WERI-Rb-1 (cell line): ENCODE data around the gene ATP11A.

Source experiments
- DNase-seq: peaks from one replicate; pipeline ENCODE4 v3.0.0-alpha.2; 2020
- H3K27ac ChIP-seq: fragments of 250-450 bp; sonication (Bioruptor Pico); 2 replicates; pipeline ENCODE4 v1.5.1; 2020; ENCODE audit warnings: mild to moderate bottlenecking, moderate library complexity
- H3K27me3 ChIP-seq: fragments of 250-450 bp; sonication (Bioruptor Pico); 2 replicates; pipeline ENCODE4 v1.5.1; 2021; ENCODE audit warnings: mild to moderate bottlenecking, low read depth, moderate library complexity; ENCODE audit not compliant: insufficient read depth, severe bottlenecking
- H3K36me3 ChIP-seq: fragments of 250-450 bp; sonication (Bioruptor Pico); 2 replicates; pipeline ENCODE4 v1.5.1; 2020; ENCODE audit warnings: mild to moderate bottlenecking, moderate library complexity
- H3K4me3 ChIP-seq: 2 replicates; pipeline ENCODE4 v1.5.1; 2011; ENCODE audit warnings: low read depth, mild to moderate bottlenecking, control low read depth, low read length
- H3K9me3 ChIP-seq: fragments of 250-450 bp; sonication (Bioruptor Pico); 2 replicates; pipeline ENCODE4 v1.5.1; 2021; ENCODE audit warnings: mild to moderate bottlenecking, moderate library complexity; ENCODE audit not compliant: severe bottlenecking
- TF ChIP-seq, protein P1 (sequence below): IDR thresholded peaks from 2 replicates; pipeline ENCODE4 v1.5.1; 2011; ENCODE audit warnings: low read depth, mild to moderate bottlenecking, control low read depth, inconsistent platforms, low read length

The ATP11A gene

DNA sequence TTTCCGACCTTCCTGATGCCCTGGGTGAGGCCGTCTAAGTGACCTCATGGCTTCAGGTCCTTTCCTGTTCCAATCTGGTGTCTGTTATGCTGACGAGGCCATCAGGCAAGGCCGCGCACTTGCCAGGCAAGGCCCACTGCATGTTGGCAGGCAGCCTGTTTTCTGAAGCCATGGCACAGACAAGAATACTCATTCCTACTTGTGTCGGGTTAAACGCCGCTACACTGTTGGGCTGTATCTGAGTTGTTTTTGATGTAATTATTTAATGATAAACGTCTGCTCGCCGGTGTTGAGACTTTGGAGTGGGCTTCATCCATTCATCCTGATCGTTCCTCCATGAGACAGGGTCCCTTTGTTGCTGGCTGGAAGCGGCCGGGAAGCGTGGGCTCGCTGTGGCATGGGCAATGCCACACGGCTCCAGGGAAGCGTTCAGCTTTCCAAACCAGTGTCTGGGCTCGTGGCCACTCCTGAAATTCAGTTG lies 92.1 kb downstream of the ATP11A start:
- TF ChIP-seq, protein P1, sequence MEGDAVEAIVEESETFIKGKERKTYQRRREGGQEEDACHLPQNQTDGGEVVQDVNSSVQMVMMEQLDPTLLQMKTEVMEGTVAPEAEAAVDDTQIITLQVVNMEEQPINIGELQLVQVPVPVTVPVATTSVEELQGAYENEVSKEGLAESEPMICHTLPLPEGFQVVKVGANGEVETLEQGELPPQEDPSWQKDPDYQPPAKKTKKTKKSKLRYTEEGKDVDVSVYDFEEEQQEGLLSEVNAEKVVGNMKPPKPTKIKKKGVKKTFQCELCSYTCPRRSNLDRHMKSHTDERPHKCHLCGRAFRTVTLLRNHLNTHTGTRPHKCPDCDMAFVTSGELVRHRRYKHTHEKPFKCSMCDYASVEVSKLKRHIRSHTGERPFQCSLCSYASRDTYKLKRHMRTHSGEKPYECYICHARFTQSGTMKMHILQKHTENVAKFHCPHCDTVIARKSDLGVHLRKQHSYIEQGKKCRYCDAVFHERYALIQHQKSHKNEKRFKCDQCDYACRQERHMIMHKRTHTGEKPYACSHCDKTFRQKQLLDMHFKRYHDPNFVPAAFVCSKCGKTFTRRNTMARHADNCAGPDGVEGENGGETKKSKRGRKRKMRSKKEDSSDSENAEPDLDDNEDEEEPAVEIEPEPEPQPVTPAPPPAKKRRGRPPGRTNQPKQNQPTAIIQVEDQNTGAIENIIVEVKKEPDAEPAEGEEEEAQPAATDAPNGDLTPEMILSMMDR, result no peak
- Histone ChIP-seq H3K9me3 (no peaks in the 10 kb centered on the region), H3K4me3 (no peak overlapping the region), H3K36me3 (no peaks in the 10 kb centered on the region), H3K27ac (no peak overlapping the region), H3K27me3 (no peaks in the 10 kb centered on the region)
- DNase-seq, result no peak

DNA sequence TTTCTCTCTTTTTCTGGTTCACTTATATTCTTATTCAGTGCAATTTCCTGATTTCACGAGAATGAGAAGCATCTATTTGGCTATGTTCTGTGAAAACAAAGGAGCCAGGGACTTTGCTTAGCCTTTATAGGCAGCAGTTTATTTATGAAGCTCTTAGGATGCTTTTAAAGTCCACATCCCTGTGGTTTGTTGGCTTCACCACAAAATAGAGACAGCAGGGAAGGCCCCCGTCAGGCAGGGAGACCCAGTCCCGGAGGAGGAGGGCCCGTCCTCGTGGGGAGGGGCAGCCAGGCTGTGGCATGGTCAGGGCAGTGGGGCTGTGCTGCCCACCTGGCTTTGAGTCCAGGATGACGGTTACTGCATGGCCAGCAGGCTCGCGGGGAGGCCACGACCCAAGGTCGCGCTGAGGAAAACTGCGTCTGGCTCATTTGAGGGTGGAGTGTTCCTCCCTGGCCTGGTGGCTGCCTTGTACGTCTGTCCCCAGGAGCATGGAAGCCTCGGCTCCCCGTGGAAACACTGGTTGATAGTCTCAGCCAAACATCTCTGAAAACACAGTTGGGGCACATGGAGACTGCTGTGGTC lies 92.7 kb downstream of the ATP11A start:
- H3K36me3 ChIP-seq, result no peaks in the 10 kb centered on the region
- H3K27ac ChIP-seq, result no peak overlapping the region
- no peaks in the 10 kb centered on the region for H3K9me3 ChIP-seq
- no peak for DNase-seq
- H3K27me3 ChIP-seq, result no peaks in the 10 kb centered on the region
- H3K4me3 ChIP-seq, result no peak overlapping the region
- TF ChIP-seq, protein P1, result no peak

DNA sequence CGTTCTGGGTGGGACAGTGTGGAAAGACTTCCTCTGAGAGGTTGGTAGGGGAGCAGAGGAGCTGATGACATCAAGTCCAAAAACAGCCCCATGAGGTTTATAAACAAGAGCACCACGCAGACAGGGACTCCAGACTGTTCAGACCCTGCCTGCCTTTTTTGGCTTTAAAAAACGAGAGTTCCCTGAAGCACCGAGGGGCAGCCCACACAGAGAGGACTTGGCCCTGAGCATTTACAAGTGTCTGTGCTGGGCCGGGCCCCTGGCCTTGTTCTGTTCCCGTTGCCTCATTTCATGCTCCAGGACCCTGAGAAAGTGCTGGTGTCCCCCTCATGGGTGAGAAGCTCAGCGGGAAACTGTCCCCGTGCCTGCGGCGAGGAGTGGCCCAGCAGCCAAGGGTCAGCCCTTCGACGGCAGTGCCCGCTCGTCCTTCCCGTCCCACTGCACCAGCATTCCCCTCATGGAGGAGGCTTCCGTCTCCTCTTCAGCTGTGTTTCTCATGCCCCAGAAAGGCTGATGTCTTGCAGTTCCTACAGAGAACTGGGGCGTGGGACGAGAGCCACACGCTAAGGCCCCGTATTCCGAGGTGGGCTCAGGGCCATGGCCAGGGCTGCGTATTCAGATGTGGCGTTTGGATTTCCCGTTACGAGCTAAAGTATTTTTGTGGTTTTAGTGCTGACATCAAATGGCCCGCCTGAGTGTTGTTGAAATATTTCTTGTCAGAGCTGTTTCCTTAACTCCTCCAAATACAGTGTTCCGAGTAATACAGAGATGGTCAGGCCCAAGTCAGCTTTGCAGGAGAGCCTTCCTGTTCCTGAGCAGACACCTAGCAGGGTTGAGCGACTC lies 93.5 kb downstream of the ATP11A start:
- DNase-seq, result no peak
- Histone ChIP-seq H3K36me3 (no peaks in the 10 kb centered on the region), H3K27ac (no peak overlapping the region), H3K9me3 (no peaks in the 10 kb centered on the region), H3K4me3 (no peak overlapping the region), H3K27me3 (no peaks in the 10 kb centered on the region)
- TF ChIP-seq, protein P1, result no peak

DNA sequence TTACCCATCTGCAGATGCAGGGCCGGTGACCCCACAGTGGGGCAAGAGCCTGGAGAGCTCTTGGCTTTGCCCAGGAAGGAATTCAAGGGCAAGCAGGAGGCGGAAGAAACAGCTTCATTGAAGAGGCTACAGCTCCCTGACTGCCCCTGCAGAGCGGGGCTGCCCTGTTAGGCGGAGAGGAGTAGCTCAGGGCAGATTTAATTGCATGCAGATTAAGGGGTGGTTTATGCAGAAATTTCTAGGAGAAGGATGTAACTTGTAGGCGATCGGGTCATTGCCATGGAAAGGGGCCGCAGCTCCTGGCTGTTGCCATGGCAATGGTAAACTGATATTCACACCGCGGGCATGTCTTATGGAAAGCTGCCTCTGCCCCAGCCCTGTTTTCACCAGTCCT lies 94.1 kb downstream of the ATP11A start:
- H3K27ac ChIP-seq, result no peak overlapping the region
- no peaks in the 10 kb centered on the region for H3K36me3 ChIP-seq
- H3K27me3 ChIP-seq, result no peaks in the 10 kb centered on the region
- TF ChIP-seq, protein P1, result no peak
- no peak for DNase-seq
- H3K9me3 ChIP-seq, result no peaks in the 10 kb centered on the region
- H3K4me3 ChIP-seq, result no peak overlapping the region

DNA sequence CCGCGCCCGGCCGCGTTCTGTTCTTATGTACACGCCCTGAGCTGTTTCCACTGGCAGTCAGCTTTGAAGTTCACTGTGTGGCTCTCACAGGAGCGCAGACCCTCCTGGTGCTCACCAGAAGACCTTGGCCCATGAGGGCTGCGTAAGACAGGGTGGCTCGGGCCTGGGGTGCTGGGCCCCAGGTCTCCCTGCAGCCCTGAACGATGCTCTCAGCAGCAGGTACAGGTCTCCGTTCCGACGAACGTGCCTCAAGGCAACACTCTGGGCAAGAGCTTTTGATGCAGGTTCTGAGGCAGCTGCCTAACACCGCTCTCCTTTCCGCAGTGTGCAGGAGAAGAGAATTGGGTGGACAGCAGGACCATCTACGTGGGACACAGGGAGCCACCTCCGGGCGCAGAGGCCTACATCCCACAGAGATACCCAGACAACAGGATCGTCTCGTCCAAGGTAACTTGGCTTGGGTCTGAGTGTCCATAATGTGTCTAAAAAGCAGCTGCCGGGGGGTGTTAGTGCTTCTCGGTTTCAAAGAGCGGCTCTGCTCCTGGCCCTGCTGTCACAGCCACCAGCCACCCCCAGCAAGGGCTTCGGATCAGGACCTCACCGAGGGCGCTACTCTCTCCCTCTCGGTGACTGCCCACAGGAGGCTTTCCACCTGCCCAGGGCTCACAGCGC lies 95.1 kb downstream of the ATP11A start:
- no peak overlapping the region for H3K4me3 ChIP-seq
- H3K27ac ChIP-seq, result no peak overlapping the region
- no peak for DNase-seq
- no peaks in the 10 kb centered on the region for H3K9me3 ChIP-seq
- no peaks in the 10 kb centered on the region for H3K27me3 ChIP-seq
- H3K36me3 ChIP-seq, result no peaks in the 10 kb centered on the region
- TF ChIP-seq, protein P1, result no peak
